Measurements from ENCODE around the gene DVL2.

DNA sequence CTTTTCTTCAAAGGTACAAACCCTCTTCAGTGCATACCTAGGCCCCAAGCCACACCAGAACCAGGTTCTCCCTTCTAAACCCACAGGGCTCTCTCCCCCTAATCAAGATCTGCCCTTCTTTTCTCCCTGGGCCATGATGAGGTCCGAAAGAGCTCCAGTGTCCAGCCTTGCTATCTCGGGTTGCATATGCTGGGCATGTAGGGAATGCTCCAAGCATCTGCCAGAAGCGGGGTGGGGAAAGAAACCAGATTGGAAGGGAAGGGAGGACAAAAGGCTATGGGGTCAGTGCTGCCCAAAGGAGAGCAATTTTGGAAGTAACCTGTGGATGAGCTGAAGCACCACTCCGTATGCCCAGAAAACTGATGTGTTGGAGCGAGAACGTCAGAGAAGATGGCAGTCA lies 14.9 kb upstream of the DVL2 start:
- TF ChIP-seq, protein P1, sequence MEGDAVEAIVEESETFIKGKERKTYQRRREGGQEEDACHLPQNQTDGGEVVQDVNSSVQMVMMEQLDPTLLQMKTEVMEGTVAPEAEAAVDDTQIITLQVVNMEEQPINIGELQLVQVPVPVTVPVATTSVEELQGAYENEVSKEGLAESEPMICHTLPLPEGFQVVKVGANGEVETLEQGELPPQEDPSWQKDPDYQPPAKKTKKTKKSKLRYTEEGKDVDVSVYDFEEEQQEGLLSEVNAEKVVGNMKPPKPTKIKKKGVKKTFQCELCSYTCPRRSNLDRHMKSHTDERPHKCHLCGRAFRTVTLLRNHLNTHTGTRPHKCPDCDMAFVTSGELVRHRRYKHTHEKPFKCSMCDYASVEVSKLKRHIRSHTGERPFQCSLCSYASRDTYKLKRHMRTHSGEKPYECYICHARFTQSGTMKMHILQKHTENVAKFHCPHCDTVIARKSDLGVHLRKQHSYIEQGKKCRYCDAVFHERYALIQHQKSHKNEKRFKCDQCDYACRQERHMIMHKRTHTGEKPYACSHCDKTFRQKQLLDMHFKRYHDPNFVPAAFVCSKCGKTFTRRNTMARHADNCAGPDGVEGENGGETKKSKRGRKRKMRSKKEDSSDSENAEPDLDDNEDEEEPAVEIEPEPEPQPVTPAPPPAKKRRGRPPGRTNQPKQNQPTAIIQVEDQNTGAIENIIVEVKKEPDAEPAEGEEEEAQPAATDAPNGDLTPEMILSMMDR (IDR thresholded peaks at IDR 0.05; ENCODE audit: poor library complexity, severe bottlenecking), result no peak
- TF ChIP-seq, protein P2, sequence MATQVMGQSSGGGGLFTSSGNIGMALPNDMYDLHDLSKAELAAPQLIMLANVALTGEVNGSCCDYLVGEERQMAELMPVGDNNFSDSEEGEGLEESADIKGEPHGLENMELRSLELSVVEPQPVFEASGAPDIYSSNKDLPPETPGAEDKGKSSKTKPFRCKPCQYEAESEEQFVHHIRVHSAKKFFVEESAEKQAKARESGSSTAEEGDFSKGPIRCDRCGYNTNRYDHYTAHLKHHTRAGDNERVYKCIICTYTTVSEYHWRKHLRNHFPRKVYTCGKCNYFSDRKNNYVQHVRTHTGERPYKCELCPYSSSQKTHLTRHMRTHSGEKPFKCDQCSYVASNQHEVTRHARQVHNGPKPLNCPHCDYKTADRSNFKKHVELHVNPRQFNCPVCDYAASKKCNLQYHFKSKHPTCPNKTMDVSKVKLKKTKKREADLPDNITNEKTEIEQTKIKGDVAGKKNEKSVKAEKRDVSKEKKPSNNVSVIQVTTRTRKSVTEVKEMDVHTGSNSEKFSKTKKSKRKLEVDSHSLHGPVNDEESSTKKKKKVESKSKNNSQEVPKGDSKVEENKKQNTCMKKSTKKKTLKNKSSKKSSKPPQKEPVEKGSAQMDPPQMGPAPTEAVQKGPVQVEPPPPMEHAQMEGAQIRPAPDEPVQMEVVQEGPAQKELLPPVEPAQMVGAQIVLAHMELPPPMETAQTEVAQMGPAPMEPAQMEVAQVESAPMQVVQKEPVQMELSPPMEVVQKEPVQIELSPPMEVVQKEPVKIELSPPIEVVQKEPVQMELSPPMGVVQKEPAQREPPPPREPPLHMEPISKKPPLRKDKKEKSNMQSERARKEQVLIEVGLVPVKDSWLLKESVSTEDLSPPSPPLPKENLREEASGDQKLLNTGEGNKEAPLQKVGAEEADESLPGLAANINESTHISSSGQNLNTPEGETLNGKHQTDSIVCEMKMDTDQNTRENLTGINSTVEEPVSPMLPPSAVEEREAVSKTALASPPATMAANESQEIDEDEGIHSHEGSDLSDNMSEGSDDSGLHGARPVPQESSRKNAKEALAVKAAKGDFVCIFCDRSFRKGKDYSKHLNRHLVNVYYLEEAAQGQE (IDR thresholded peaks at IDR 0.05; ENCODE audit: borderline replicate concordance), result no peak
- no peak for TF ChIP-seq EZH2 (IDR thresholded peaks at IDR 0.05; ENCODE audit: borderline replicate concordance, insufficient read depth, low read length, poor library complexity, severe bottlenecking)
